HepG2 (cell line): ENCODE data around the gene DALRD3. TPM values are rescaled to one million over a fixed set of nuclear protein-coding genes. Genes with fewer than 3 reads are reported as not detected.

Experiments
- AGO1 ChIP-seq: fragments of 200-400 bp; formaldehyde crosslinking; IDR thresholded peaks from 2 replicates; pipeline ENCODE4 v1.6.1; 2017; ENCODE audit warnings: mild to moderate bottlenecking, low read depth, low read length, moderate library complexity; ENCODE audit not compliant: poor library complexity, severe bottlenecking
- ELF4 ChIP-seq: sonication (generic); formaldehyde crosslinking; IDR thresholded peaks from 2 replicates; pipeline ENCODE4 v1.5.0; 2020; ENCODE audit warnings: missing genetic modification reagents, mild to moderate bottlenecking, moderate library complexity, borderline replicate concordance
- KDM5A ChIP-seq: fragments of 200-600 bp; sonication (generic); IDR thresholded peaks from 2 replicates; pipeline ENCODE4 v1.7.0; 2018; ENCODE audit warnings: antibody characterized with exemption, mild to moderate bottlenecking, low read length, borderline replicate concordance
- KMT2B ChIP-seq: IDR thresholded peaks from 2 replicates; pipeline ENCODE4 v1.6.1; 2016; ENCODE audit warnings: missing genetic modification reagents, missing compliant biosample characterization
- MED13 ChIP-seq: sonication (generic); formaldehyde crosslinking; IDR thresholded peaks from 2 replicates; pipeline ENCODE4 v1.5.0; 2020; ENCODE audit warnings: missing genetic modification reagents
- NCOA5 ChIP-seq: sonication (generic); formaldehyde crosslinking; IDR thresholded peaks from 2 replicates; pipeline ENCODE4 v1.4.0; 2020; ENCODE audit warnings: missing genetic modification reagents
- TSC22D2 ChIP-seq: sonication (generic); formaldehyde crosslinking; IDR thresholded peaks from 2 replicates; pipeline ENCODE4 v1.5.1; 2020; ENCODE audit warnings: missing genetic modification reagents, mild to moderate bottlenecking, borderline replicate concordance
- ZBTB1 ChIP-seq: sonication (generic); formaldehyde crosslinking; IDR thresholded peaks from 2 replicates; pipeline ENCODE4 v1.4.0; 2020; ENCODE audit warnings: missing genetic modification reagents, borderline replicate concordance
- ZFP36L2 ChIP-seq: sonication (generic); formaldehyde crosslinking; IDR thresholded peaks from 2 replicates; pipeline ENCODE4 v1.4.0; 2020; ENCODE audit warnings: missing genetic modification reagents
- ZNF841 ChIP-seq: sonication (generic); formaldehyde crosslinking; IDR thresholded peaks from 2 replicates; pipeline ENCODE4 v1.8.1; 2023; ENCODE audit warnings: missing genetic modification reagents, borderline replicate concordance
- polyA plus RNA-seq, 8 experiments: library from polyadenylated mRNA; depleted of rRNA in 3 of 8; stranded (reverse) in 7 of 8; unstranded in 1 of 8; fragments of >200 nt; fragmentation: Illumina TruSeq in 4 of 8; extraction: Trizol in 4 of 8; gene quantifications; 2 replicates each; pipeline versions ENCODE4 v1.2.1 to v1.2.3, GENCODE V29; 2011 to 2016; ENCODE audit warnings: low read depth in 4 of 8, missing spikeins in 1 of 8, mixed read lengths in 1 of 8; ENCODE audit not compliant: insufficient read depth in 1 of 8
- total RNA-seq, 5 experiments: library from RNA; depleted of rRNA; stranded (reverse); fragments of >200 nt; fragmentation: Illumina TruSeq; extraction: Trizol; gene quantifications; 2 replicates each; pipeline ENCODE4 v1.2.3, GENCODE V29; 2016; ENCODE audit warnings: low read depth in 1 of 5
- TF ChIP-seq, protein P1 (sequence below): sonication (generic); formaldehyde crosslinking; IDR thresholded peaks from one replicate; pipeline ENCODE4 v1.5.1; 2020; ENCODE audit warnings: mild to moderate bottlenecking, missing genetic modification reagents; ENCODE audit errors: not compliant biosample characterization
- TF ChIP-seq, protein P2 (sequence below): sonication (generic); formaldehyde crosslinking; IDR thresholded peaks from 2 replicates; pipeline ENCODE4 v1.4.0; 2020; ENCODE audit warnings: missing genetic modification reagents
- TF ChIP-seq, protein P3 (sequence below): fragments of 450-650 bp; IDR thresholded peaks from 2 replicates; pipeline ENCODE4 v1.6.1; 2016
- TF ChIP-seq, protein P4 (sequence below): sonication (generic); formaldehyde crosslinking; IDR thresholded peaks from 2 replicates; pipeline ENCODE4 v1.4.0; 2020; ENCODE audit warnings: low read depth, mild to moderate bottlenecking, missing genetic modification reagents
- TF ChIP-seq, protein P5 (sequence below): IDR thresholded peaks from 2 replicates; pipeline ENCODE4 v1.6.1; 2016; ENCODE audit warnings: missing genetic modification reagents, missing compliant biosample characterization

The DALRD3 gene
- total and polyA plus RNA-seq, 2 of the 13 experiments (the other 11 are each of a cell fraction or from before 2014, with no cell fraction given): 19.9 to 36.5 TPM

DNA sequence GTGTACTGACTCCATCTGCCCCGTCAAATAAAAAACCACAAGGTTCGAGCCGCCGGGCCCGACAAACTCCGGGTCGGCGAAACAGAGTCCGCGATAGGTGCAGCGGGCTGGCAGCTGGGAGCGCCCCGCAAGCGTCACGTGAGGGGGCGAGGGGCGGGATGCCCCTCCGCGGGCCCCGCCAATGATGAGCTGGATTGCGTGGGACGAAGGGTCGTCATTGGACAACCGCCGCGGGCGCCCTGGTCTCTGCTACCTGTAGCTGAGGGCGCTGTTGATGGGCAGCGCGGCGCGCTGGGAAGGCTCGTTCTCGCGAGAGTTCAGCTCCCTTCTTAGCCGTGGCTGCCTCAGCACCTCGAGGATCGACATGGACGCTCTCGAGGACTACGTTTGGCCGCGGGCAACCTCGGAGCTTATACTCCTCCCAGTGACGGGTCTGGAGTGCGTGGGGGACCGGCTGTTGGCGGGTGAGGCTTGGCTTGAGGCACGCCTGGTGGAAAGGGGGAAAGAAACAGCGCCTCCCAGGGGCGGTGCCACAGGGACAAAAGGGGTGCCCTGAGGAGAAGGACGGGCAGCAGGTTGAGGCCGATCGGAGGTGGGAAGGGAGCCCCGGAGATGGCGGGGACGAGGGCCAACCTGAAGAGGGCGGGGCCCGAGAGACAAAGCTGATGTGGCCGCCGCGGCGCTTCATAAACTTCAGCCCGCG is 11.2 kb downstream of the DALRD3 start, which contains the start of gene WDR6 (continued):
- TF ChIP-seq, protein P1, sequence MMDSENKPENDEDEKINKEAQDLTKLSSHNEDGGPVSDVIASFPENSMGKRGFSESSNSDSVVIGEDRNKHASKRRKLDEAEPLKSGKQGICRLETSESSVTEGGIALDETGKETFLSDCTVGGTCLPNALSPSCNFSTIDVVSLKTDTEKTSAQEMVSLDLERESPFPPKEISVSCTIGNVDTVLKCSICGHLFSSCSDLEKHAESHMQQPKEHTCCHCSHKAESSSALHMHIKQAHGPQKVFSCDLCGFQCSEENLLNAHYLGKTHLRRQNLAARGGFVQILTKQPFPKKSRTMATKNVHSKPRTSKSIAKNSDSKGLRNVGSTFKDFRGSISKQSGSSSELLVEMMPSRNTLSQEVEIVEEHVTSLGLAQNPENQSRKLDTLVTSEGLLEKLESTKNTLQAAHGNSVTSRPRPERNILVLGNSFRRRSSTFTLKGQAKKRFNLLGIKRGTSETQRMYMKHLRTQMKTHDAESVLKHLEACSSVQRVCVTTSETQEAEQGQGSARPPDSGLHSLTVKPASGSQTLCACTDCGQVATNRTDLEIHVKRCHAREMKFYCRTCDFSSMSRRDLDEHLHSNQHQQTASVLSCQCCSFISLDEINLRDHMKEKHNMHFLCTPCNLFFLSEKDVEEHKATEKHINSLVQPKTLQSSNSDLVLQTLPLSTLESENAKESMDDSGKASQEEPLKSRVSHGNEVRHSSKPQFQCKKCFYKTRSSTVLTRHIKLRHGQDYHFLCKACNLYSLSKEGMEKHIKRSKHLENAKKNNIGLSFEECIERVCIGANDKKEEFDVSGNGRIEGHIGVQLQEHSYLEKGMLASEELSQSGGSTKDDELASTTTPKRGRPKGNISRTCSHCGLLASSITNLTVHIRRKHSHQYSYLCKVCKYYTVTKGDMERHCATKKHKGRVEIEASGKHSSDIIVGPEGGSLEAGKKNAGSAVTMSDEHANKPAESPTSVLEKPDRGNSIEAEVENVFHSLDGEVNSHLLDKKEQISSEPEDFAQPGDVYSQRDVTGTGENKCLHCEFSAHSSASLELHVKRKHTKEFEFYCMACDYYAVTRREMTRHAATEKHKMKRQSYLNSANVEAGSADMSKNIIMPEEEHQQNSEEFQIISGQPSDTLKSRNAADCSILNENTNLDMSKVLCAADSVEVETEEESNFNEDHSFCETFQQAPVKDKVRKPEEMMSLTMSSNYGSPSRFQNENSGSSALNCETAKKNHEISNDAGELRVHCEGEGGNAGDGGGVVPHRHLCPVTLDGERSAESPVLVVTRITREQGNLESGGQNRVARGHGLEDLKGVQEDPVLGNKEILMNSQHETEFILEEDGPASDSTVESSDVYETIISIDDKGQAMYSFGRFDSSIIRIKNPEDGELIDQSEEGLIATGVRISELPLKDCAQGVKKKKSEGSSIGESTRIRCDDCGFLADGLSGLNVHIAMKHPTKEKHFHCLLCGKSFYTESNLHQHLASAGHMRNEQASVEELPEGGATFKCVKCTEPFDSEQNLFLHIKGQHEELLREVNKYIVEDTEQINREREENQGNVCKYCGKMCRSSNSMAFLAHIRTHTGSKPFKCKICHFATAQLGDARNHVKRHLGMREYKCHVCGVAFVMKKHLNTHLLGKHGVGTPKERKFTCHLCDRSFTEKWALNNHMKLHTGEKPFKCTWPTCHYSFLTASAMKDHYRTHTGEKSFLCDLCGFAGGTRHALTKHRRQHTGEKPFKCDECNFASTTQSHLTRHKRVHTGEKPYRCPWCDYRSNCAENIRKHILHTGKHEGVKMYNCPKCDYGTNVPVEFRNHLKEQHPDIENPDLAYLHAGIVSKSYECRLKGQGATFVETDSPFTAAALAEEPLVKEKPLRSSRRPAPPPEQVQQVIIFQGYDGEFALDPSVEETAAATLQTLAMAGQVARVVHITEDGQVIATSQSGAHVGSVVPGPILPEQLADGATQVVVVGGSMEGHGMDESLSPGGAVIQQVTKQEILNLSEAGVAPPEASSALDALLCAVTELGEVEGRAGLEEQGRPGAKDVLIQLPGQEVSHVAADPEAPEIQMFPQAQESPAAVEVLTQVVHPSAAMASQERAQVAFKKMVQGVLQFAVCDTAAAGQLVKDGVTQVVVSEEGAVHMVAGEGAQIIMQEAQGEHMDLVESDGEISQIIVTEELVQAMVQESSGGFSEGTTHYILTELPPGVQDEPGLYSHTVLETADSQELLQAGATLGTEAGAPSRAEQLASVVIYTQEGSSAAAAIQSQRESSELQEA (CRISPR knock-in tag): peak; percentile 53
- TF ChIP-seq TSC22D2 (CRISPR knock-in tag): peak; percentile 53; the same call in 1 of the 2 replicates
- TF ChIP-seq NCOA5 (CRISPR knock-in tag): no peak
- 0 out of 2 replicates have a peak, but pooled peaks have one; percentile 21 for TF ChIP-seq ZBTB1 (CRISPR knock-in tag)
- TF ChIP-seq, protein P2, sequence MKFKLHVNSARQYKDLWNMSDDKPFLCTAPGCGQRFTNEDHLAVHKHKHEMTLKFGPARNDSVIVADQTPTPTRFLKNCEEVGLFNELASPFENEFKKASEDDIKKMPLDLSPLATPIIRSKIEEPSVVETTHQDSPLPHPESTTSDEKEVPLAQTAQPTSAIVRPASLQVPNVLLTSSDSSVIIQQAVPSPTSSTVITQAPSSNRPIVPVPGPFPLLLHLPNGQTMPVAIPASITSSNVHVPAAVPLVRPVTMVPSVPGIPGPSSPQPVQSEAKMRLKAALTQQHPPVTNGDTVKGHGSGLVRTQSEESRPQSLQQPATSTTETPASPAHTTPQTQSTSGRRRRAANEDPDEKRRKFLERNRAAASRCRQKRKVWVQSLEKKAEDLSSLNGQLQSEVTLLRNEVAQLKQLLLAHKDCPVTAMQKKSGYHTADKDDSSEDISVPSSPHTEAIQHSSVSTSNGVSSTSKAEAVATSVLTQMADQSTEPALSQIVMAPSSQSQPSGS: peak; percentile 72
- TF ChIP-seq AGO1: peak; percentile 59
- no peak for TF ChIP-seq ZFP36L2 (CRISPR knock-in tag)
- no peak for TF ChIP-seq MED13 (CRISPR knock-in tag)
- no peak for TF ChIP-seq ELF4 (CRISPR knock-in tag)
- TF ChIP-seq, protein P3, sequence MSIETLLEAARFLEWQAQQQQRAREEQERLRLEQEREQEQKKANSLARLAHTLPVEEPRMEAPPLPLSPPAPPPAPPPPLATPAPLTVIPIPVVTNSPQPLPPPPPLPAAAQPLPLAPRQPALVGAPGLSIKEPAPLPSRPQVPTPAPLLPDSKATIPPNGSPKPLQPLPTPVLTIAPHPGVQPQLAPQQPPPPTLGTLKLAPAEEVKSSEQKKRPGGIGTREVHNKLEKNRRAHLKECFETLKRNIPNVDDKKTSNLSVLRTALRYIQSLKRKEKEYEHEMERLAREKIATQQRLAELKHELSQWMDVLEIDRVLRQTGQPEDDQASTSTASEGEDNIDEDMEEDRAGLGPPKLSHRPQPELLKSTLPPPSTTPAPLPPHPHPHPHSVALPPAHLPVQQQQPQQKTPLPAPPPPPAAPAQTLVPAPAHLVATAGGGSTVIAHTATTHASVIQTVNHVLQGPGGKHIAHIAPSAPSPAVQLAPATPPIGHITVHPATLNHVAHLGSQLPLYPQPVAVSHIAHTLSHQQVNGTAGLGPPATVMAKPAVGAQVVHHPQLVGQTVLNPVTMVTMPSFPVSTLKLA: peak; percentile 55; the same call in 1 of the 2 replicates
- TF ChIP-seq ZNF841 (CRISPR knock-in tag): peak; percentile 45; the same call in 1 of the 2 replicates
- TF ChIP-seq, protein P4, sequence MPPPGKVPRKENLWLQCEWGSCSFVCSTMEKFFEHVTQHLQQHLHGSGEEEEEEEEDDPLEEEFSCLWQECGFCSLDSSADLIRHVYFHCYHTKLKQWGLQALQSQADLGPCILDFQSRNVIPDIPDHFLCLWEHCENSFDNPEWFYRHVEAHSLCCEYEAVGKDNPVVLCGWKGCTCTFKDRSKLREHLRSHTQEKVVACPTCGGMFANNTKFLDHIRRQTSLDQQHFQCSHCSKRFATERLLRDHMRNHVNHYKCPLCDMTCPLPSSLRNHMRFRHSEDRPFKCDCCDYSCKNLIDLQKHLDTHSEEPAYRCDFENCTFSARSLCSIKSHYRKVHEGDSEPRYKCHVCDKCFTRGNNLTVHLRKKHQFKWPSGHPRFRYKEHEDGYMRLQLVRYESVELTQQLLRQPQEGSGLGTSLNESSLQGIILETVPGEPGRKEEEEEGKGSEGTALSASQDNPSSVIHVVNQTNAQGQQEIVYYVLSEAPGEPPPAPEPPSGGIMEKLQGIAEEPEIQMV (CRISPR knock-in tag): peak; percentile 75; the same call in 1 of the 2 replicates
- peak; percentile 89 for TF ChIP-seq KDM5A
- TF ChIP-seq KMT2B: peak; percentile 66; the same call in 1 of the 2 replicates
- TF ChIP-seq, protein P5, sequence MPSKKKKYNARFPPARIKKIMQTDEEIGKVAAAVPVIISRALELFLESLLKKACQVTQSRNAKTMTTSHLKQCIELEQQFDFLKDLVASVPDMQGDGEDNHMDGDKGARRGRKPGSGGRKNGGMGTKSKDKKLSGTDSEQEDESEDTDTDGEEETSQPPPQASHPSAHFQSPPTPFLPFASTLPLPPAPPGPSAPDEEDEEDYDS: peak; percentile 89
